Transverse colon (tissue), 4 donors: ENCODE measurements around the gene OCSTAMP. TPM values are rescaled to one million over a fixed set of nuclear protein-coding genes. Genes with fewer than 3 reads are reported as not detected.

Source experiments
- DNase-seq: peaks from one replicate; pipeline ENCODE4 v3.0.0-alpha.2; 2019
- H3K27ac ChIP-seq, 4 donors: fragments of 200-600 bp; sonication (generic); 2 replicates each; pipeline ENCODE4 v1.5.1; 2016 to 2018; ENCODE audit warnings: inconsistent platforms in 4 of 4
- H3K27me3 ChIP-seq: fragments of 200-600 bp; sonication (generic); 2 replicates; pipeline ENCODE4 v1.5.1; 2017; ENCODE audit warnings: inconsistent platforms
- H3K36me3 ChIP-seq, 4 donors: fragments of 200-600 bp; sonication (generic); 2 replicates each; pipeline ENCODE4 v1.5.1; 2017 to 2019; ENCODE audit warnings: inconsistent platforms in 4 of 4
- H3K4me1 ChIP-seq, 4 donors: fragments of 200-600 bp; sonication (generic); 2 replicates each; pipeline ENCODE4 v1.5.1; 2017 to 2020; ENCODE audit warnings: inconsistent platforms in 4 of 4
- H3K4me3 ChIP-seq, 4 donors: fragments of 200-600 bp; sonication (generic); 1 replicate in 1 of 4; 2 replicates in 3 of 4; pipeline versions ENCODE4 v1.5.1 to v1.6.1; 2017 to 2019; ENCODE audit warnings: inconsistent platforms in 4 of 4
- H3K9me3 ChIP-seq, 2 donors: fragments of 200-600 bp; sonication (generic); 2 replicates each; pipeline ENCODE4 v1.5.1; 2017 to 2019; ENCODE audit warnings: inconsistent platforms in 2 of 2
- EP300 ChIP-seq: sonication (generic); formaldehyde crosslinking; IDR thresholded peaks from one replicate; pipeline ENCODE4 v1.6.1; 2017; ENCODE audit warnings: antibody characterized with exemption, low read depth
- POLR2A ChIP-seq: fragments of 450-650 bp; IDR thresholded peaks from one replicate; pipeline ENCODE4 v1.6.1; 2016; ENCODE audit warnings: antibody characterized with exemption, mild to moderate bottlenecking, moderate library complexity
- POLR2AphosphoS5 ChIP-seq, 3 donors: sonication (generic); formaldehyde crosslinking; IDR thresholded peaks; one replicate each; pipeline ENCODE4 v1.6.1; 2016; ENCODE audit warnings: antibody characterized with exemption in 3 of 3
- WGBS, 2 donors: methylation state at CpG; one replicate each; pipeline ENCODE4 v1.1.5; 2018; ENCODE audit warnings: low coverage in 1 of 2; 5-methylcytosine and 5-hydroxymethylcytosine counted together
- in situ Hi-C, 4 donors: fragments of 200-750 bp; cut with MboI; loops; one replicate each; pipeline versions ENCODE4 v1.15.0 to v1.15.1; 2017; ENCODE audit warnings: low sequenced_read_pairs in 3 of 4, low pct_ligation_motif_present in 1 of 4, low pct_unique_long_range_greater_than_20kb in 1 of 4
- intact Hi-C: fragments of 100-400 bp; cut with DNase I; formaldehyde crosslinking; loops from one replicate; pipeline ENCODE4 v1.15.1; 2023; ENCODE audit warnings: low total_unique reads
- total RNA-seq, 4 donors: library from RNA; depleted of rRNA; stranded (reverse); fragments of >200 nt; gene quantifications; one replicate each; pipeline ENCODE4 v1.1.0, GENCODE V29; 2016
- TF ChIP-seq, protein P1 (sequence below), 5 experiments: fragments of 200-600 bp in 3 of 5; fragments of 450-650 bp in 2 of 5; sonication (generic) in 3 of 5; IDR thresholded peaks; 1 replicate in 2 of 5; 2 replicates in 3 of 5; pipeline ENCODE4 v1.5.1; 2016 to 2017; ENCODE audit warnings: antibody characterized with exemption in 5 of 5, inconsistent platforms in 3 of 5, mild to moderate bottlenecking in 2 of 5, moderate library complexity in 1 of 5

Gene OCSTAMP, protein sequence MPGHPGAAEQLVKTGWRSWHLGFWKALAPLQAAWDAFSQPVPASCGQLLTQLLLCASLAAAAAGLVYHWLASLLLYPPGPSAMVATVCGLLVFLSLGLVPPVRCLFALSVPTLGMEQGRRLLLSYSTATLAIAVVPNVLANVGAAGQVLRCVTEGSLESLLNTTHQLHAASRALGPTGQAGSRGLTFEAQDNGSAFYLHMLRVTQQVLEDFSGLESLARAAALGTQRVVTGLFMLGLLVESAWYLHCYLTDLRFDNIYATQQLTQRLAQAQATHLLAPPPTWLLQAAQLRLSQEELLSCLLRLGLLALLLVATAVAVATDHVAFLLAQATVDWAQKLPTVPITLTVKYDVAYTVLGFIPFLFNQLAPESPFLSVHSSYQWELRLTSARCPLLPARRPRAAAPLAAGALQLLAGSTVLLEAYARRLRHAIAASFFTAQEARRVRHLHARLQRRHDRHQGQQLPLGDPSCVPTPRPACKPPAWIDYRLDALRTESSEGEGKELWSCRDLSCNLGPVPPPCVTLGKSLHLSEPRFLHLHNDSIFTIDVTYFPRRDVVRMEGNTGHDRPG
- total RNA-seq, result not detected

DNA sequence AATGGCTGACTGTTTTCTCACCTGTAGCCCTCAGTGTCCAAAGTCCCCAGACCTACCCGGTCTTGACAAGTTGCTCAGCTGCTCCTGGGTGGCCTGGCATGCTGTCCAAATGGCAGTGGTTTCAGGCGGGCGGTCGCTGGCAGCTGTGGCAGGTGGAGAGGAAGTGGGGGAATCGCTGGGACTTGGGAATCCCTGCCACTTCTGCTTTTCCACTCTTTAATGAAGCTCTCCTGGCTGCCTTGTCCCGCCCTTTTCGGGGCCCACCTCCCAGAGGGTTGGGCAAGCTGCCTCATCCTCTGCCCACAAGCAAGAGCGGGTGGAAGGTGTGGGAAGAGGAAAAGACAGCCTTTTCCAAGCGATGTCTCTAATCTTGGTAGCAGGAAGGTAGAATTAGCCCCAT, at the start of gene OCSTAMP:
TSS of gene OCSTAMP (minus strand) at position 194 of the 400 bp plus-strand sequence. CDS start at position 100, 94 bp downstream.
- H3K4me3 ChIP-seq, result no peak within 1 kb of the TSS
- no peak for DNase-seq
- in situ Hi-C loops (no loop called here), intact Hi-C loops (no loop called here)
- WGBS, 2 donors, result 59 to 83% methylated on average over 1 to 9 of the region's 9 CpGs
- no peaks in the 10 kb centered on the region for H3K27me3 ChIP-seq
- peaks cover 0 to 7% (median 0%) of the 10 kb centered on the region in 4 donors for H3K4me1 ChIP-seq
- TF ChIP-seq POLR2AphosphoS5 (IDR thresholded peaks at IDR 0.05) (no peak), EP300 (no peak), POLR2A (no peak)
- TF ChIP-seq, protein P1, sequence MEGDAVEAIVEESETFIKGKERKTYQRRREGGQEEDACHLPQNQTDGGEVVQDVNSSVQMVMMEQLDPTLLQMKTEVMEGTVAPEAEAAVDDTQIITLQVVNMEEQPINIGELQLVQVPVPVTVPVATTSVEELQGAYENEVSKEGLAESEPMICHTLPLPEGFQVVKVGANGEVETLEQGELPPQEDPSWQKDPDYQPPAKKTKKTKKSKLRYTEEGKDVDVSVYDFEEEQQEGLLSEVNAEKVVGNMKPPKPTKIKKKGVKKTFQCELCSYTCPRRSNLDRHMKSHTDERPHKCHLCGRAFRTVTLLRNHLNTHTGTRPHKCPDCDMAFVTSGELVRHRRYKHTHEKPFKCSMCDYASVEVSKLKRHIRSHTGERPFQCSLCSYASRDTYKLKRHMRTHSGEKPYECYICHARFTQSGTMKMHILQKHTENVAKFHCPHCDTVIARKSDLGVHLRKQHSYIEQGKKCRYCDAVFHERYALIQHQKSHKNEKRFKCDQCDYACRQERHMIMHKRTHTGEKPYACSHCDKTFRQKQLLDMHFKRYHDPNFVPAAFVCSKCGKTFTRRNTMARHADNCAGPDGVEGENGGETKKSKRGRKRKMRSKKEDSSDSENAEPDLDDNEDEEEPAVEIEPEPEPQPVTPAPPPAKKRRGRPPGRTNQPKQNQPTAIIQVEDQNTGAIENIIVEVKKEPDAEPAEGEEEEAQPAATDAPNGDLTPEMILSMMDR (IDR thresholded peaks at IDR 0.05), result no peak
- H3K36me3 ChIP-seq, result no peaks in the 10 kb centered on the region
- no peak within 1 kb of the TSS for H3K27ac ChIP-seq
- no peaks in the 10 kb centered on the region for H3K9me3 ChIP-seq

DNA sequence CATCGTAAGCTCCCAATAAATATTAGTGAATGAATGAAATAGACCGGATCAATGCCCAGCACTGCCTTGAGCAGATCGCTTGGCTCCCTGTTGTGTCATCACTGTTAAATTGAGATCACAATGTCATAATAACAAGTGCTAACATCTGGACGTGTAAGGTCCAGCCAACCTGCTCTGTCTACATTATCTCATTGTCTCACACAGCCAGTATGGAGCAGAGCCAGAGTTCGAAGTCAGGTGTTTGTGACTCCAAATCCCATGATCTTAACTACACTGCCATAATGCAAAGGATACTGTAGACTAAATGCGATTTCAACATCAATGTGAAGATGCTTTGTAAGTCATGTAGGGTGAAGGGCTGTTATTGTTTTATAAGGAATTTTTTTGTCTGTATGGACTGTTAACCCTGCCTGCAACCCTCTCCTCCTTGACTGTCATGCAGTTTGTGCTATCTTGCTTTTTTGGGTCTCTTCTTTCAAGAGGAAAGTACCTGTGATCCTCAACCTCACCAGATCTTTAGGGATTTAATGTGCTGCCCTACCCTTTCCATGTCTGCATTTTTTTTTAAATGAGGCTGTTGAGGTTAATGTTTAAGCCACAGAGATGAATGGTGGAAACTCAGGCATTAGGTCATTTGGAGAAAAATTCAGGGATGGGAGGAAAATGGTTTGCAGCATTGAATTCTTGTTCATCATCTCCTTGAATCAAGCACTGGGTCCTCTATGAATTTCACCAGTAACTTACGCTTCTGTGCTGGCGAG, 49.0 kb upstream of the OCSTAMP start:
- H3K9me3 ChIP-seq, result no peaks in the 10 kb centered on the region
- intact Hi-C loops, result no loop called here
- WGBS, 2 donors, result 76 to 80% methylated on average over 3 to 8 of the region's 8 CpGs
- no peak for DNase-seq
- H3K36me3 ChIP-seq, result no peaks in the 10 kb centered on the region
- no peaks in the 10 kb centered on the region for H3K27me3 ChIP-seq
- H3K4me3 ChIP-seq, result no peak overlapping the region
- TF ChIP-seq, protein P1 (IDR thresholded peaks at IDR 0.05), result no peak
- TF ChIP-seq EP300 (no peak), POLR2A (no peak), POLR2AphosphoS5 (IDR thresholded peaks at IDR 0.05) (no peak)
- no peak overlapping the region for H3K27ac ChIP-seq
- in situ Hi-C loops, result no loop called here
- H3K4me1 ChIP-seq, result no peaks in the 10 kb centered on the region

DNA sequence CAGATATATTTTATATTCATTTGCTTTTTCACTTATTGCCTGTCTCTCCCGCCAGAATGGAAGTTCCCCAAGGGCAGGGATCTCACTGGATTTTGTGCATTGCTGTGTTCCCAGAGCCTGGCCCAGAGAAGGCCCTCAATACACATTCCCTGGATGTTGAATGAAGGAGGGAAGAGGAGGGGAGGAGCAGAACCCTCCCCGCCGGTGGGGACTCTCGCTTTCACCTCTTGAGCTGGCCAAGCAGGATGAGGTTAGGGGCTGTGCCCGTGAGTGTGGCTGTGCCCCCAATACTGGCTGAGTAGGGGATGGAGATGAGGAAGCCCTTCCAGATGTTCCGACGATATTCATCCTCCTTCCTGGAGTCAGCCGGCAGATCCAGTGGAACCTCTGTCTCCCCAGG, 45.5 kb upstream of the OCSTAMP start:
- TF ChIP-seq, protein P1 (IDR thresholded peaks at IDR 0.05), result no peak
- TF ChIP-seq POLR2A, result no peak
- no peak for TF ChIP-seq EP300
- no peak for TF ChIP-seq POLR2AphosphoS5 (IDR thresholded peaks at IDR 0.05)
- H3K4me1 ChIP-seq, result no peaks in the 10 kb centered on the region
- no peak overlapping the region for H3K4me3 ChIP-seq
- no peaks in the 10 kb centered on the region for H3K27me3 ChIP-seq
- no peaks in the 10 kb centered on the region for H3K9me3 ChIP-seq
- 88 to 91% methylated on average over 5 to 8 of the region's 8 CpGs for WGBS, 2 donors
- no peak for DNase-seq
- intact Hi-C loops (no loop called here), in situ Hi-C loops (no loop called here)
- no peaks in the 10 kb centered on the region for H3K36me3 ChIP-seq
- no peak overlapping the region for H3K27ac ChIP-seq

DNA sequence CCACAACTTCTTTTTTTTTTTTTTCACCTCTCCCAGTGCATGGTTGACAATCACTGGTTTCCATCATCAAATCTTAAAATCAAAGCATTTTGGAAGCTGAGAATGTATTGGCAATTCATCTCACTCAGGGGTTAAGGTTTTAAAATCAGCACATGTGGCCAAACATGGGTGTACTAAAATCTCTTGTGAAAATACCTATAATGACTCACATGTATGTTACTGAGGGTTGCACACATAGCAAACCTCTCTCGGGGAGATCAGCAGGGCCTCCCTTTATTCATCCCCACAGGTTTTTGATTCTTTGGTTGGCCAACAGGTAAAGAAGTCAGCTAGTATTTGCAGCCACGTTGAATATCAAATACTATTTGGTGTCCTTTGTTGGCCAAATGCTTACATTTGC, 44.3 kb upstream of the OCSTAMP start:
- no peak for DNase-seq
- in situ Hi-C loops, result no loop called here
- H3K4me3 ChIP-seq, result no peak overlapping the region
- no peaks in the 10 kb centered on the region for H3K9me3 ChIP-seq
- no peaks in the 10 kb centered on the region for H3K4me1 ChIP-seq
- no peaks in the 10 kb centered on the region for H3K27me3 ChIP-seq
- no peak overlapping the region for H3K27ac ChIP-seq
- intact Hi-C loops, result no loop called here
- no peaks in the 10 kb centered on the region for H3K36me3 ChIP-seq
- whole genome bisulfite sequencing, 2 donors, result 52% methylated on average over 2 of the region's 2 CpGs; no CpG with 5 or more reads in 1 of the 2 donors
- no peak for TF ChIP-seq EP300
- no peak for TF ChIP-seq POLR2A
- TF ChIP-seq, protein P1 (IDR thresholded peaks at IDR 0.05), result no peak
